GM18511 (cell line): ENCODE results near the gene PHKB.
"Not testable (repeated sequence)": the region's sequence is repeated elsewhere in the genome, so short reads cannot be mapped to it uniquely, and the experiment has no call there.

Experiments
- ATAC-seq: cut with Tn5 transposase; IDR thresholded peaks from one replicate; pipeline ENCODE4 v1.9.1; 2021; ENCODE audit warnings: mild to moderate bottlenecking, moderate library complexity; ENCODE audit not compliant: unreplicated experiment

The PHKB gene

DNA sequence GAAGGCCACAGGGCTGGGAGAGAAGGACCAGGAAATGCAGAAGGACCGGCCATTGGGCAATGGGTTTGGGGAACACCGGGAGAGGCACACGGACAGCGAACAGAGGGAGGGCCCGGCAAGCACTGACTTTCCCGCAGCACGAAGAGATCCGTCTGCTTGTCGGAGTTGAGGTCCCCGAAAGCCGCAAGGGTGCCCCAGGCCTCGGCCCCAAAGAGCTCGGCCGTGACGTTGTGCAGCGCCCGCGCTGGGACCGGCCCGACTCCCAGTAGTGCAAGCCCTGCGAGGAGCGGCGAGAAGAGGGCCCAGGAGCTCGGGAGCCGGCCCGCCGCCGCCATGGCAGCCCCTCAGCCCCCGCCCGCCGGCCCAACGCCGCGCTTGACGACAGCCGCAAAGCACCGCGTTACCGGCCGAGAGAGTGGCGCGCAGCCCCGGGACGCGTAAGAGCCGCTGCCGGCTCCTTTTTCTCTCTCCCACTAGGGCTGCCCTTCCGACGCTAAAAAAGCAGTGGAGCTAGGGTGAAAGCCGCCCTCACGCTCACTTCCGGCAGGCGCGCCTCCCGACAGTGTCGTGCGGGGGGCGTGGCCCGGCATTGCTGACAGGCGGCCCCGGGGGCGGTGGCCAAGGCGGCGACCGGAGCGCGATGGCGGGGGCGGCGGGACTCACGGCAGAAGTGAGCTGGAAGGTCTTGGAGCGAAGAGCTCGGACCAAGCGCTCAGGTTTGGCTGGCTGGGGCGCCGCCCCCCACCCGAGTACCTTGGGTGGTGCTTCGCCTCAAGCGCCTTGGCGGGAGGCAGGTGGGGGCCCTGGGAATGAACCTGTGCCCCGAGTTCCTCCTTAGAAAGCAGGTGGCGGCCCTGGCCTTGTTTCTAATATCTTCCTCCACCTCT, at the start of gene PHKB, which contains the start of gene ITFG1:
Gene PHKB, plus strand, starts transcription at position 621 of the 887 bp plus-strand sequence. Its CDS starts 20 bp downstream, at position 641.
Gene ITFG1, minus strand, starts transcription at position 353 of the 887 bp plus-strand sequence. Its CDS starts 18 bp downstream, at position 335.
- peak; percentile 80 for ATAC-seq

DNA sequence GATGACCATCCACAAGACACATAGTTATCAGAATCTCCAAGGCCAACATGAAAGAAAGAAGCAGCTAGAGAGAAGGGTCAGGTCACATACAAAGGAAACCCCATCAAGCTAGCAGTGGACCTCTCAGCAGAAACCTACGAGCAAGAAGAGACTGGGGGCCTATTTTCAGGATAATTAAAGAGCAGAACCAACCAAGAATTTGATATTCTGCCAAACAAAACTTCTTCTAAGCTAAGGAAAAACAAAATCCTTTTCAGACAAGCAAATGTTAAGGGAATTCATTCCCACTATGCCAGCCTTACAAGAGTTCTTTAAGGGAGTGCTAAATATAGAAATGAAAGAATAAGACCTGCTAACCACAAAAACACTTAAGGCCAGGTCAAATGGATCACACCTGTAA, 48.1 kb upstream of the PHKB start:
- no peak for ATAC-seq

DNA sequence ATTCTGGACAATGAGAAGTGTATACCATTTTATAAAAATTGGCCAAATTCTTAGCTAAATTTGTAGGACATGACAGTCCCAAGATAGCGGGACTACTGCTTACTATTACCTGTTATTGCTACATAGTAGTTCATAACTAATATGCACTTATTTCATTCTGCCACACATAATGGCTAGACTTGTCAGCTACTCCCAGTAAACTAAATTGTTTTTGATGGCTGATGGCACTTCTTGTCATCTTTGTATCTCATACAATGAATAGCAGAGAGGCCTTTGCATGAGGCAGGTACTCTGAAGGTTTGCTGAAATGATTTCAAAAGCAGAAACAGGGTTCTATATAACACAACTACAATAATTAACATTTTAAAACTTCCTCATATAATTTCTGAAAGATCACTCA, 44.3 kb upstream of the PHKB start:
- no peak for ATAC-seq

DNA sequence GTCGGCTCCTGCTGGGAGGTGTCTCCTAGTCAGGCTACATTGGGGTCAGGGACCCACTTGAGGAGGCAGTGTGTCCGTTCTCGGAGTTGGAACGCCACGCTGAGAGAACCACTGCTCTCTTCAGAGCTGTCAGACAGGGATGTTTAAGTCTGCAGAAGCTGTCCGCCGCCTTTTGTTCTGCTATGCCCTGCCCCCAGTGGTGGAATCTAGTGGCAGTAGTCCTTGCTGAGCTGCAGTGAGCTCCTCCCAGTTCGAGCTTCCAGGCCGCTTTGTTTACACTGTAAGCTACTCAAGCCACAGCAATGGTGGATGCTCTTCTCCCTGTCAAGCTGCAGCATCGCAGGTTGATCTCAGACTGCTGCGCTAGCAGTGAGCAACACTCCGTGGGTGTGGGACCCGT, 36.3 kb upstream of the PHKB start:
- no peak for ATAC-seq

DNA sequence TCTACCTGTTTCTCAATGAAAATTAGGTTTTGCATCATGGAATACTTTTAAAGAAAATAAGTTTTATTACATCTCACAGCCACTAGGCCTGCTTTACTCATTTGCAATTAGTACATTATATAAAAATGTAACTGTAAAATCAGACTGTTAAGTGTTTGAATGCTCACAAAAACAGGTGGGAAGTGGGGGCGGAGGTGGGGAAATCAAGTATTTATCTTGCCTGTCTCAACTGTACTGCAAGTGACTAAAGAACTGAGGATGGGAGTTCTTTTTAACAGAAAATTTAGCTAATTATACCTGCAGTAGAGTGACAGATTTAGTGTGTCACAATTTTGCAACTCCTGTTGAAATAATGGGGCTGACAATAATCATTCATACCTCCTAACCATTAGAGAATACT, 34.3 kb upstream of the PHKB start:
- no peak for ATAC-seq

DNA sequence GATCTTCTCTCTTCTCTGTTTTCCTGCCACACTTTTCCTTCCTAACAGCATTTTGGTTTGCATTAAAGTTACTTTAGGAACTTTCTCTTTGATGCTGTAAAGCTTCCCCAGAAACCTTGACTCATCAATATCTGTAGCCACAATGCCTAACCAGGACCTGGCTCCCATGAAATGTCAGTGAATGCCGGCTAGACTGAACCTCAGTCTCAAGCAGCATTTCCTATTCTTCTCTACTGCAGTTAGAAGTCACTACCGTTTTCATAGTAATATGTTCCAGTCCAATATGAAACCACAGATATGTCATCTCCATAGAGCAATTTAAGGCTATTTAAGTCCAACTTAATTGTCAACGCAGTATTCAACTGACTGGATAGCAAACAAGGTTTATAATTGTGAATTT, 29.2 kb upstream of the PHKB start:
- ATAC-seq, result no peak

DNA sequence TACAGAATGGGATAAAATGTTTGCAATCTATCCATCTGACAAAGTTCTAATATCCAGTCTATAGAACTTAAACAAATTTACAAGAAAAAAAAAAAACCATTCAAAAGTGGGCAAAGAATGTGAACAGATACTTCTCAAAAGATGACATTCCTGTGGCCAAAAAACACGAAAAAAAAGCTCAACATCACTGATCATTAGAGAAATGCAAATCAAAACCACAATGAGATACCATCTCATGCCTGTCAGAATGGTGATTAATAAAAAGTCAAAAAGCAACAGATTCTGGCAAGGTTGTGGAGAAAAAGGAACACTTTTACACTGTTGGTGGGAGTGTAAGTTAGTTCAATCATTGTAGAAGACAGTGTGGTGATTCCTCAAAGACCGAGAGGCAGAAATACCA, 26.9 kb upstream of the PHKB start:
- ATAC-seq, result not testable (repeated sequence)

DNA sequence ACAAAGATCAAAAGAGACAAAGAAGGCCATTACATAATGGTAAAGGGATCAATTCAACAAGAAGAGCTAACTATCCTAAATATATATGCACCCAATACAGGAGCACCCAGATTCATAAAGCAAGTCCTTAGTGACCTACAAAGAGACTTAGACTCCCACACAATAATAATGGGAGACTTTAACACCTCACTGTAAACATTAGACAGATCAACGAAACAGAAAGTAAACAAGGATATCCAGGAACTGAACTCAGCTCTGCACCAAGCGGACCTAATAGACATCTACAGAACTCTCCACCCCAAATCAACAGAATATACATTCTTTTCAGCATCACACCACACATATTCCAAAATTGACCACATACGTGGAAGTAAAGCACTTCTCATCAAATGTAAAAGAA, 21.1 kb upstream of the PHKB start:
- not testable (repeated sequence) for ATAC-seq

DNA sequence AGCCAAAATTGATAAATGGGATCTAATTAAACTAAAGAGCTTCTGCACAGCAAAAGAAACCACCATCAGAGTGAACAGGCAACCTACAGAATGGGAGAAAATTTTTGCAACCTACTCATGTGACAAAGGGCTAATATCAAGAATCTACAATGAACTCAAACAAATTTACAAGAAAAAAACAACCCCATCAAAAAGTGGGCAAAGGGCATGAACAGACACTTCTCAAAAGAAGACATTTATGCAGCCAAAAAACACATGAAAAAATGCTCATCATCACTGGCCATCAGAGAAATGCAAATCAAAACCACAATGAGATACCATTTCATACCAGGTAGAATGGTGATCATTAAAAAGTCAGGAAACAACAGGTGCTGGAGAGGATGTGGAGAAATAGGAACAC, 18.2 kb upstream of the PHKB start:
- not testable (repeated sequence) for ATAC-seq

DNA sequence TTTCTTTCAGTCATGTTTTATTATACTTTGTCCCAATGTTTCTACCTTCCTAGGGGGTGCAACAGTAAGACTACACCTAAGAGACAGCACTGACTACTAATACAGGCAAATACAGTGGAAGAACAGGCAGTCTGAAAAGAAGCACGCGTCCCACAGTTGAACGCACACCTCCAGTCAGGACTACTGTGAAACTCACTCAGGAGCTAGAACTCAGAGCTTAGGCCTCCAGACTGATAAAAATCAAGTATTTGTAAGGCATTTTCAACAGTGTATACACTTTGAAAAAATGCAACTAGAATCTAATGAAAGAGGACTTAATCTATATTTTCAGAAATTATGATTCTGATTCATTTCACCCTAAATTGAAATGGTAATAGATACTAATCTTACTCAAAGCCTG, 14.7 kb upstream of the PHKB start:
- no peak for ATAC-seq

DNA sequence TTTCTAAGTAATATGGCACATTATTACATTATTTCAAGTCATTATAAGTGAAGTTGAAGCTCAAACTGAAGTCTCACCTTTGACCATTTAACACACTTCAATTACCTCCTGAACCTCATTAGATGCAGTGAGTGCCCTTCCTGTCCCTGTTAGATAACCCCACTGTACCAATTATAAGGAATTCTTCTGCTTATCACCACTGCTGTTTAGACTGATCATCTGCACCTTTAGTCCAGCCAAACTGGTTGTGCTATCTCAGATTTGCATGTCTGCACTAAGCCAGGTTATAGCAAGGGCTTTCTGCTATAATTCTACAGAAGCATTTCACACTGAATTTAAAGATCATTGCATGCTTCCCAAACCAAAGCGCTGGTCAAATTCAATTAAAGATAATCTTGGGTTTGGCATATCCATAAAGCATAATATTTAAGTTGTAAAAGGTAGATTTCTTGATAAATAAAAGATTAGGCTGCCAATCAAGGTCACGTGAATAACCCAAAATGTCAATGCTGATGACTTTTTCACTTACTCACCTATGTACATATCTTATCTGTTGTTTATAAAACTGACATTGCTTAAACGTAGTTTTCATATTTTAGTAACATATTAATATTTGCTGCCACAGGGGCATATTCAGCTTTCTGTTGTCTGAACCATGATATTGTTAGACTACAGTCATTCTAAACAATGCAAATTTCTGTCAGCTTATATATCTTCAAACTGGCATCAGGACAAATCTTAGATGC, 12.1 kb upstream of the PHKB start:
- no peak for ATAC-seq

DNA sequence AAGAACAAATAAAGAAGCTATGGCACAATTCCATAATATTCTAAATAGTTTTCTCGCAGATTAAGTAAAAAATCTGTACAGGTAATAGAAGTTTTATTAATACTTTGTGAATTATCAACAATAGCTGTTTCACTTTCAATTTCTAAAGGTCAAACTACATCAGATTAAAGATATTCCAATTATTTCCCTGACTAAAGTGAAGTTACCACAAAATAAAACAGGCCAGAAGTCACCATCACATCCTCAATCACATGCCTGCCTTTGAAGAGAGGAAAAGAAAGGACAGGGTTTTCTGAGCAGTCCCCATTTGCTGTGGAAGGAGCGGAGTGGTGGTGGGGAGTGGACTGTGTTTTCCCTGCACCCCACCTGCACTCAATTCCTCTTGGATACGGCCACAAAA, 11.3 kb upstream of the PHKB start:
- no peak for ATAC-seq

DNA sequence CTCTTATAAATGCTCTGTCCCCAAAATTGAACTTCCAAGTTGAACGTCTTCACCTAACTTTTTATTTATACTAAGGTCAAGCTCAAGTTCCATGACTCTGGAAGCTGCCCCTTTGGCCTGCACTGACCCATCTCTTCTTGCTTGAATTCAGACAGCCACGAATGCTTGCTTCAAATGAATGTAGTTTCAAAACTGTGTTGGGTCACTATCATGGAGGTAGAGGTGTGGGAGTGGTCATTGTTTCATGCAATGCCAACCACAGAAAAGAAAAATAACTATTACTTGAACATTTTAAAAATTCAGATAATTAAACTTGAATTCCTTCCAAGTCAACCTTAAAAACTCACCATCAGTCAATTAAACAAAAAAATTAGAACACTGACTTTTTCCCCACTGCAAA, 2.8 kb upstream of the PHKB start:
- ATAC-seq, result no peak

DNA sequence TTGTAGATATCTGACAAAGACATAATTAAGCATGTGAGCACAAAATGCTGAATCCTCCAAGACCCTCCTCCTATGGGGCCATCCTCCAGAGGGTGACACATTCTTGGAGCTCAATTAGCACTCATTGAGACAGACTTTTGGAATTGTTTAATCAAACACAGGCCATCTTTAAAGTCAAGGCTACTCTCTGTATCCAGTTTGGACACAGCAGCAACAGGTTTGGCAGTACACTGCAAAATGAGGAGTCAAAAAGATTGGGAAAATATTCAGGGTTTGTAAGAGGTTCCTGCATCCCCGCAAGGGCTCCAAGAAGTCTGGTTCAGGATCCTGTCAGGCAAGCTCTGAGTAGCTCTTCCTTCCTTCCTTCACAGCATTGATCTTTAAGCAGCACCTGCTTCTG, 1.5 kb upstream of the PHKB start:
- no peak for ATAC-seq

DNA sequence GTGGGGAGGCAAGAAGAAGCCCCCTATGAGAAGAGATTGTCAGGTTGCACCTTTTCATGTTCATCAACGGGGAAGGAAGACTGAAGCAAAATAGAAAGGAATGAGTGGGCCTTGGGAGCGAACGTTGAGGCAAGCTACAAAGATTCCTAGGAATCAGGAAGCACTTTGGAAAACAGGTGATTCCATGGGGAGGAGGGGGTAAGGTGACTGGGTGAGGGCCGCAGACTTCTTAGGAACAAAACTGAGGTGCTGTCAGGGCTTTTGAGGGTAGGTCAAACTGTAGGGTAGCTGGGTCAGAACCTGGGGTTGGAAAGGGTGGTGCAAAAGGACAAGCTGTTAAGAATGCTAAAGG, 796 bp upstream of the PHKB start:
- peak; percentile 3 for ATAC-seq

DNA sequence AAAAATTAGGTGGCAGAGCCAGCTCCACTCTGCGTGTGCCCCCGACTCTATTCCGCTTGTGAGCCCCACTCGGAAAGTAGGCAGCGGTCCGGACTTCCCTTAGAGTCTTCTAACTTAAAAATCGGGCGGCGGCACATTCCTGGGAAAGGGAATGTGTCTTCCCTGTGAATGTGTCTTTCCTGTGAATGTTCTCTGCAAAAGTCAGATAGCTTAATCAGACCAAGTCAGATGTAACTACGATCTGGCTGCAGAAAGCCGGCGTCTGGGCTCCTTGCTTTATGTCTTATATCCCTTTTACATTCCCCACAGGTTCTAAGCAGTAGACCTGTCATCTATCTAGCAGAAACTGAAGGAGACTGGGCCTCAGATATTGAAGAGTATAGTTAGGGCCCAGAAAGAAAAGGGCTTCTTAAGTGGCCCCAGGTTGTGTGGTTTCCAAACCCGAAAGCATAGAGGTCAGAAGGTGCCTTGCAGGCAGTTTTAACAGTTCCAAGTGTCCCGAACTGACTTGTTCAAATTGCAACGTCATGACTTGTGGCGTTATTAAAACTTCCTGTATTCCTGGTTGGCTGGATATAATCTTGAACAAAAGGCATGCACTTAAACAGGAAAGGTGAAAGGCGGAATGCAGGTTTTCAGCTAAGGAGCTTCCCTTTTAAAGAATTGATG, 601 bp downstream of the PHKB start:
- peak; percentile 28 for ATAC-seq

DNA sequence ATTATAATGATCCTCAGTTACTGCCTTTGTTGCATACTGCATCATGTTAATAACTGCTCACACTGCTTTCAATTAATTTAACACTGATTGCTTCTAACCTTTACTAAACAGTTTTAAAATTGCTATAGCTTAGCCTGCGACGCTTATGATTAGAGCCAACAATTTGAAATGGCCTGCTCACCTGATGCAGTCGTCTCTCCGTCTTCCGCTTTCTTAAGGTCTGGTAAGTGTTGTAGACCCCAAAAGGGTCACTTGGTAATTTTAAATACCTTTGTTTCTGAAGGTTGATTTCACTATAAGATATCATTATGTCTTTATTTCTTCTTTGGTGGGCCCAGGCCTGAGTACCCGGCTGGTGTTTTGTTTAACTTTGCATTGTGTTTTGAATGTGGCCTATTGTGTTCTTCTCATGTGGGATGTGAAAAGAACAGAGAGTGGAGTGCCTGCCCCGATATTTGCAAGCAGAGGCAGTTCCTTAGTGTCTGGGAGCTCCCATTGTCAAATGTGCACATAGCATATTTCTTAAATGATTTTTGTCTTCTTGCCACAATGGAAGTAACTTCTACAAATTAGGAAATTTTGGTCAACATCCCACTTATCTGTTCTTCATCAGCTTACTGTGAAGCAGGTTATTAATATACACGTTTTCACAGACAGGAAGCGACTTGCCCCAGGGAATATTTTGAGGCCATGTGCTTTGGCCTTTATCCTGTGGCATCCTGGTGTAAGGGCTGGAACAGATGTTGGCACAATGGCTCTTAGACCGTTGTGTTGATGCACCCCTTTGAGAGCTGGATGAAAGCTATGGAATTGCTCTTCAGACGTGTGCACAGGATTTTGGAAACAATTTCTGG, 2.9 kb downstream of the PHKB start:
- no peak for ATAC-seq

DNA sequence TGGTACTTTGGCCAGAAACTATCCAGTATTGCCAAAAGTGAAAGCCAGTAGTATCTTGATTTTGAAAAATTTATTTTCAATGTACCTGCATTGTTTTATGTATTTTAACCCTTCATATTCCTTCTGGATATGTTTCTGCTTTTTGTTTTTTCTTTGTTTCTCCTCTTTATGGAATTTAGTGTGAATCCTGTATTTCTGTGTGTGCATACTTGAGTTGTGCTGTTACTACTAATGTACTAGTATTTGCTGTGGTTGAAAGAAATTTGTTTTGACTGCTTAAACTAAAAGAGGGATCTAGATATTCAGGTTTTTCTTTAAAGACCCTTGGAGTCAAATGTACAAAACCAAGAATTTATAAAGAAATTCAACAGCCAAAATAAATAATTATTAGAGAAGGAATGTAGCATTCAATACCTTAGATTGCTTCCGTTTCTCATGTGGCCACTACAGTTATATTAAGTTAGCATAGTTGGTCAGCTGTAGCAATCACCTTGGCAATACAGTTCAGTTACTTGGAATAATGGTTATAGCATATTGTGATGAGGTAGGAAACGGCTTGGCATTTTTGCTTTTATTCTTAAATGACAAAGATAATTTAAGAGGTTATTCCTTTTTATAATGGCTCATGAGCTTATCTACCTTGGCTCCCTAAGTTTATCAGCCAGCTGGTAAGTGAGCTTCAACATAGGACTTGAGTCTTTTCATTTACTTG, 4.9 kb downstream of the PHKB start:
- no peak for ATAC-seq

DNA sequence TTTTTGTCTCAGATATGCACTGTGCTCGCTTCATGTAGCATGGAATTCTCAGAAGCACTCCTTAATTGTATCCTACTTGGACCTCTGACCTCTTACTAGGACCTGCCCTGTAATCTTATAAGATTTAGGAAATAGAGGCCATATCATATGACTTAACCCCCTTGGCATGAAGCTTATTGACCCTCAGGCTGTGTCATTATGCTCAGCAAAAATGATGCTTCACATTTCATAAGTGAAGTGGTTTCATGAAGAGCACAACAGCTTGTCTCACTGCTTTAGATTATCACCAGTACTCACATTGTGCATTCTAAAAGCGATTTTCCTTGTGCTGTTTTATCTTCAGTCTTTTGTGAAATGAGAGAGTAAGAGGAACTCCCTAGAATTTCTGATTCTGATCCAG, 6.4 kb downstream of the PHKB start:
- ATAC-seq, result no peak

DNA sequence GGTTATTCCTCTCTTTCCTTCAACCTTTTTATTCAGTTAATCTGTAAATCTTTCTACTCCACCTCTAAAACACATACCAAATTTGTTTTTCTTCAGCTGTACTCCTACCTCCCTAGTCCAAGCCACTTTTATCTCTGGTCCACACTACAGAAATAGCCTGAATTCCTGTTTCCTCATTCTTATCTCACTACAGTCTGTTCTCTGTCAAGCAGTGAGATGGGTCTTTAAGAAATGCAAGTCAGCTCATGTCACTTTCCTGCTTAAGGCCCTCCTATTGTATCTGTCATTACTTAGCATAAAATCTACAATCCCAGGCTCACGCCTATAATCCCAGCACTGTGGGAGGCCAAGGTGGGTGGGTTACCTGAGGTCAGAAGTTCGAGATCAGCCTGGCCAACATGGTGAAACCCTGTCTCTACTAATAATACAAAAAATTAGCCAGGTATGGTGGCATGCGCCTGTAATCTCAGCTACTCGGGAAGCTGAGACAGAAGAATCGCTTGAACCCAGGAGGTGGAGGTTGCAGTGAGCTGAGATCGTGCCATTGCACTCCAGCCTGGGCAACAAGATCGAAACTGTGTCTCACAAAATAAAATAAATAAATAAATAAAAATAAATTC, 7.0 kb downstream of the PHKB start:
- ATAC-seq, result not testable (repeated sequence)
